ENCODE results near the gene CNST. TPM values are rescaled to one million over a fixed set of nuclear protein-coding genes. Genes with fewer than 3 reads are reported as not detected.
A peak's percentile ranks its signal among the peaks of the same experiment; 100 is the strongest.

The CNST gene
- total and polyA plus RNA-seq, 2 of the 13 experiments (the other 11 are each of a cell fraction or from before 2014, with no cell fraction given), result 6.3 to 12.4 TPM

DNA sequence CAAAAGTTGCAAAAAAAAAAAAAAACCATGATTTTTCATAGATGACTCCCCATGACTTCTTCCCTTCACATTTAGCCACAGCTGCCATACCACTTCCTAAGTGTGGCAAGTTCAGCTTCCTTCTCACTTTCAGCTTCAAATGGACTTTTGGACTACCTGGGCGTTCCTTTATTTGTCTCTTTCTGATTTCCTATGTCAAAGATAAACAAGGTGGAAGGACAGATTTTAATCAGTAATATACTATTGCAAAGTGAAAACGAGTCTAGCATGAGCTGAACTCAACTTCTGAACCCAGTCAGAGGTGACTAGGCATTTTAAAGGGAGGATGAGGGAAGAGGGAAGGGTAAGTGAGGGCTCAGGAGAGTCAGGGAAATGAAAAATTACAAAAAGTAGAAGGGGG, 143.6 kb downstream of the CNST start (continued):
- TF ChIP-seq RERE (CRISPR knock-in tag; IDR thresholded peaks at IDR 0.05; ENCODE audit: low read depth) (0 out of 2 replicates have a peak, but pooled peaks have one; percentile 53), MXI1 (IDR thresholded peaks at IDR 0.05; ENCODE audit: borderline replicate concordance, low read depth, low read length) (no peak; the same call in 2 of the 3 replicates), HDAC2 (CRISPR knock-in tag; IDR thresholded peaks at IDR 0.05) (peak; percentile 87), SUZ12 (IDR thresholded peaks at IDR 0.05; ENCODE audit: low read depth, low read length) (no peak), GFI1 (CRISPR knock-in tag; IDR thresholded peaks at IDR 0.05; ENCODE audit: borderline replicate concordance) (peak; percentile 98), EP300 (IDR thresholded peaks at IDR 0.05; ENCODE audit: low read depth in 2 of 2, low read length in 2 of 2) (peak in 1 of 2 experiments; percentile 80; a peak in 2 of 4 replicates), EP300 (CRISPR knock-in tag; IDR thresholded peaks at IDR 0.05; ENCODE audit: borderline replicate concordance) (peak; percentile 55; the same call in 1 of the 2 replicates), SOX6 (IDR thresholded peaks at IDR 0.05) (no peak), SOX6 (CRISPR knock-in tag; IDR thresholded peaks at IDR 0.05) (peak; percentile 69), NR2F6 (IDR thresholded peaks at IDR 0.05) (peak; percentile 41; the same call in 1 of the 2 replicates), NR2F6 (CRISPR knock-in tag; IDR thresholded peaks at IDR 0.05) (peak; percentile 38; the same call in 1 of the 2 replicates), TAF1 (CRISPR knock-in tag; IDR thresholded peaks at IDR 0.05) (no peak), POGZ (CRISPR knock-in tag; IDR thresholded peaks at IDR 0.05) (peak; percentile 56; the same call in 1 of the 2 replicates), FOXA3 (CRISPR knock-in tag; IDR thresholded peaks at IDR 0.05) (peak; percentile 93), IRF2 (CRISPR knock-in tag; IDR thresholded peaks at IDR 0.05) (peak; percentile 29; the same call in 1 of the 2 replicates), PAXIP1 (CRISPR knock-in tag; conservative IDR thresholded peaks at IDR 0.05) (peak; percentile 95), ZNF678 (CRISPR knock-in tag; IDR thresholded peaks at IDR 0.05) (no peak), HMG20B (CRISPR knock-in tag; conservative IDR thresholded peaks at IDR 0.05) (peak; percentile 94)
- TF ChIP-seq, protein P1, sequence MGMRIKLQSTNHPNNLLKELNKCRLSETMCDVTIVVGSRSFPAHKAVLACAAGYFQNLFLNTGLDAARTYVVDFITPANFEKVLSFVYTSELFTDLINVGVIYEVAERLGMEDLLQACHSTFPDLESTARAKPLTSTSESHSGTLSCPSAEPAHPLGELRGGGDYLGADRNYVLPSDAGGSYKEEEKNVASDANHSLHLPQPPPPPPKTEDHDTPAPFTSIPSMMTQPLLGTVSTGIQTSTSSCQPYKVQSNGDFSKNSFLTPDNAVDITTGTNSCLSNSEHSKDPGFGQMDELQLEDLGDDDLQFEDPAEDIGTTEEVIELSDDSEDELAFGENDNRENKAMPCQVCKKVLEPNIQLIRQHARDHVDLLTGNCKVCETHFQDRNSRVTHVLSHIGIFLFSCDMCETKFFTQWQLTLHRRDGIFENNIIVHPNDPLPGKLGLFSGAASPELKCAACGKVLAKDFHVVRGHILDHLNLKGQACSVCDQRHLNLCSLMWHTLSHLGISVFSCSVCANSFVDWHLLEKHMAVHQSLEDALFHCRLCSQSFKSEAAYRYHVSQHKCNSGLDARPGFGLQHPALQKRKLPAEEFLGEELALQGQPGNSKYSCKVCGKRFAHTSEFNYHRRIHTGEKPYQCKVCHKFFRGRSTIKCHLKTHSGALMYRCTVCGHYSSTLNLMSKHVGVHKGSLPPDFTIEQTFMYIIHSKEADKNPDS (CRISPR knock-in tag; IDR thresholded peaks at IDR 0.05), result 0 out of 2 replicates have a peak, but pooled peaks have one; percentile 7

All from HepG2 (cell line).